ENCODE results near the gene CES2.
A peak's percentile ranks its signal among the peaks of the same experiment; 100 is the strongest.

Gene CES2

GRCh38 chr16:66920299-66920590 is 15.1 kb upstream of the CES2 start:
- Mint-ChIP-seq H3K9me3 (no peaks in the 10 kb centered on the region), H3K4me1 (ENCODE audit: low read depth) (peaks cover 4% of the 10 kb centered on the region), H3K4me3 (no peak overlapping the region), H3K27me3 (ENCODE audit: low read depth) (peaks cover 33% of the 10 kb centered on the region), H3K27ac (no peak overlapping the region), H3K36me3 (ENCODE audit: low read depth) (no peaks in the 10 kb centered on the region)

GRCh38 chr16:66920924-66921680 is 14.2 kb upstream of the CES2 start:
- H3K4me1 Mint-ChIP-seq (ENCODE audit: low read depth): peaks cover 4% of the 10 kb centered on the region
- no peaks in the 10 kb centered on the region for H3K9me3 Mint-ChIP-seq
- peaks cover 41% of the 10 kb centered on the region for H3K27me3 Mint-ChIP-seq (ENCODE audit: low read depth)
- no peaks in the 10 kb centered on the region for H3K36me3 Mint-ChIP-seq (ENCODE audit: low read depth)
- no peak overlapping the region for H3K4me3 Mint-ChIP-seq
- H3K27ac Mint-ChIP-seq: no peak overlapping the region

DNA sequence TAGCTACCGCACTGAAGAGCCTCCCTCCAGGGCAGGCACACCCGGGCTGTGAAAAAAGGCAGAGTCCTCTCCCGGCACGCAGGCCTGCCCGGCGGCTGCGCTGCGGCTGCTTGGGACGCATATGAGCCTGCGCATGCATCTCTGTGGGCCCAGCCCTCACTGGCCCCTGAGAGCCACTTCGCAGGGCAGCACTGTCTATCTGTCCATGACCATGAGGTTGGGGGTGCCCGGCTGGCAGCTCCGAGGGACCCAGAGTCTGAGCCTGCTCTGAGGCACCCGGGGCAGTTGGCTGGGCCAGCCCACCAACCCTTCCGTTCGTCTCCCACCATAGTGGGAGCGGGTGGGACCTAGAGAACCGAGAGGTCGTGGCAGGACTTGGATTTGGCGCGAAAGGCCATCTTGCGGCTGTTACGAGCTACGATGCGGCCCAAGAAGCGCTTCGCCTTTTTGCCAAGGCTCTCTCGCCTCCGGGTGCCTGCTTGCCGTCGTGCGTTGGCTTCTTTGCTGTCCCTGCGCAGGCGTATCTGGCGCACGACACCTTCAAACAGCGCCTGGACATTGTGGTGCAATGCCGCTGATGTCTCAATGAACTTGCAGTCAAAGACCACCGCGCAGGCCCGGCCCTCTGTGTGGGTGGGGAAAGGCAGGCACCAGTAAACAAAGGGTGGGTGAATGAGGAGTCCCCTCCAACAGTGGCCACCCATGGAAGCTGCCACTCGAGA is 13.4 kb upstream of the CES2 start:
- Mint-ChIP-seq H3K4me1 (ENCODE audit: low read depth) (peaks cover 4% of the 10 kb centered on the region), H3K4me3 (no peak overlapping the region), H3K27ac (no peak overlapping the region), H3K36me3 (ENCODE audit: low read depth) (no peaks in the 10 kb centered on the region), H3K9me3 (no peaks in the 10 kb centered on the region), H3K27me3 (ENCODE audit: low read depth) (peaks cover 46% of the 10 kb centered on the region)

DNA sequence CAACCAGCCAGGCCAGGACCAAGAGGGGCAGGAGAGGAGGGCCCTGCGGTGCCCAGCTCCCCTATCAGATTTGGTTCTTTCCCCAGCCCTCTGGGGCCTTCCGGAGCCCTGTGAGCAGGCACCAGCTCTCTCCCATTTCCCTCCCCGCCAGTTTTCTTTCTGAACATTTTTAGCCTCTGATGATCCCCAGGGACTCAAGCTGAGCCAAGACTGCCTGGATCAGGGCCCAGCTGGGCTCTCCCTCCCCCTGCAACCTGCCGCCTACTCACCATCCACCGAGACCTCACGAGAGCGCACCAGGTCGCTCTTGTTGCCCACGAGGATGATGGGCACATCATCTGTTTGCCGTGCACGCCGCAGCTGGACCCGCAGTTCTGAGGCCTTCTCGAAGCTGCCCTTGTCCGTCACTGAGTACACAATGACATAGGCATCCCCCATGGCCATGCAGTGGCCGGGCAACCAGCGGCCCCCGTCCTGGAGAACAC is 12.0 kb upstream of the CES2 start:
- Mint-ChIP-seq H3K27ac (no peak overlapping the region), H3K27me3 (ENCODE audit: low read depth) (peaks cover 43% of the 10 kb centered on the region), H3K4me1 (ENCODE audit: low read depth) (peaks cover 11% of the 10 kb centered on the region), H3K36me3 (ENCODE audit: low read depth) (no peaks in the 10 kb centered on the region), H3K4me3 (no peak overlapping the region), H3K9me3 (no peaks in the 10 kb centered on the region)

DNA sequence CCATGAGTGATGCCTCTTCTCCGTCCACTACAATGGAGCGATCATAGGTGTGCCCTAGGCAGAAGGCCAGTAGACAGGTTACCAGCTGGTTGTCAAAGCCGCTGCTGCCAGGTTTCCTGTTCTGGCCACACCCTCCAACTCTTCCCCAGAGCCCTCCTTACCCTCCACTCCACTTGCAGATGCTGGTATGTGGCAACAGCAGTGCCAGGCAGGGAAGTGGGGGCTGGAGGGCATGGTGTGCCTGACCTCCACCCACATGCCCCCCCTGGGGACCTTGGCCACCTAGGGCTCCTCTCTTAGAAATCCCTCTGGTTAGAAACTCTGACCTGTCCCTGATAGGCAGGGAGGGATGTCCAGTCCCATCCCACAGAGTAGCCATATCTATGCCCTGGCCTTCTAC is 11.4 kb upstream of the CES2 start:
- no peaks in the 10 kb centered on the region for H3K36me3 Mint-ChIP-seq (ENCODE audit: low read depth)
- H3K4me3 Mint-ChIP-seq: no peak overlapping the region
- no peaks in the 10 kb centered on the region for H3K9me3 Mint-ChIP-seq
- H3K27ac Mint-ChIP-seq: no peak overlapping the region
- peaks cover 14% of the 10 kb centered on the region for H3K4me1 Mint-ChIP-seq (ENCODE audit: low read depth)
- peaks cover 42% of the 10 kb centered on the region for H3K27me3 Mint-ChIP-seq (ENCODE audit: low read depth)

DNA sequence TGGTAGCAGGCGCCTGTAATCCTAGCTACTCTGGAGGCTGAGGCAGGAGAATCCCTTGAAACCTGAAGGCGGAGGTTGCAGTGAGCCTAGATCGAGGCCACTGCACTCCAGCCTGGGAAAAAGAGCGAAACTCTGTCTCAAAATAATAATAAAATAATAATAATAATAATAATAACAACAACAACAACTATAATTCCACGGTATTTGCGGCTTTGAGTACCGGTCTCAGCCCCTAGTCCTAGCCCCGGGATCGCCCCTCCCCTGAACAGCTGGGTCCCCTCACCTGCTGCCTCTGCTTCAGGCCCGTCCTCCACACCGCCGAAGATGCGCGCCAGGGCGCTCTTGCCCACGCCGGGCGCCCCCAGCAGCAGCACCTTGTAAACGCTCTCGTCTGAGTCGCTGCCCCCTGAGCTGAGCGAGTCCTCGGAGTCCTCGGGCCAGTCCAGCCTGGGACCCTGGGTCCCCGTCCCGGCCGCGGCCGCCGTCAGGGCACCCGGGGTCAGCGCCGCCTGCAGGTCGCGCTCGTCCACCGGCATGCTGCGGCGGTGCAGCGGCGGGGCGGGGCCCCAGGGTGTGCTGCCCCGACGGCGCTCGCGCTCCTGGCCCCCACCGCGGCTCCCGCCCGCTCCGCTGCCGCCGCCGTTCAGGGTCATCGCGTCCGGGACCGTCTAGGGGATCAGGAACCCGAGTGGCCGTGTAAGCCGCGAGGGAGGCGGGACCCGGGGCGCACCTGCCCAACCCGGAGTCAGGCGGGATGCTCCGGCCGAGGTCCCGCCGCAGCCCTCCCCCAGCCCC is 10.6 kb upstream of the CES2 start:
- Mint-ChIP-seq H3K4me1 (ENCODE audit: low read depth) (peaks cover 14% of the 10 kb centered on the region), H3K9me3 (no peaks in the 10 kb centered on the region), H3K27me3 (ENCODE audit: low read depth) (peaks cover 42% of the 10 kb centered on the region), H3K27ac (no peak overlapping the region), H3K36me3 (ENCODE audit: low read depth) (no peaks in the 10 kb centered on the region), H3K4me3 (no peak overlapping the region)

GRCh38 chr16:66925322-66925840 is 9.9 kb upstream of the CES2 start, which contains the start of gene RRAD:
Gene RRAD (minus strand): TSS chr16:66925535. CDS start chr16:66925179, 356 bp downstream.
- no peaks in the 10 kb centered on the region for H3K36me3 Mint-ChIP-seq (ENCODE audit: low read depth)
- peaks cover 14% of the 10 kb centered on the region for H3K4me1 Mint-ChIP-seq (ENCODE audit: low read depth)
- no peak within 1 kb of the TSS for H3K27ac Mint-ChIP-seq
- H3K27me3 Mint-ChIP-seq (ENCODE audit: low read depth): peaks cover 42% of the 10 kb centered on the region
- H3K4me3 Mint-ChIP-seq: peak within 1 kb of the TSS; percentile 72
- H3K9me3 Mint-ChIP-seq: no peaks in the 10 kb centered on the region

- H3K27ac Mint-ChIP-seq: no peak overlapping the region
- H3K27me3 Mint-ChIP-seq (ENCODE audit: low read depth): peaks cover 37% of the 10 kb centered on the region
- H3K4me3 Mint-ChIP-seq: no peak overlapping the region
- H3K9me3 Mint-ChIP-seq: no peaks in the 10 kb centered on the region
- H3K36me3 Mint-ChIP-seq (ENCODE audit: low read depth): no peaks in the 10 kb centered on the region
- H3K4me1 Mint-ChIP-seq (ENCODE audit: low read depth): peaks cover 14% of the 10 kb centered on the region
These were observed 9.0 kb upstream of the CES2 start for GRCh38 chr16:66926171-66926947.

- H3K27ac Mint-ChIP-seq: no peak overlapping the region
- no peak overlapping the region for H3K4me3 Mint-ChIP-seq
- H3K36me3 Mint-ChIP-seq (ENCODE audit: low read depth): peaks cover 2% of the 10 kb centered on the region
- H3K4me1 Mint-ChIP-seq (ENCODE audit: low read depth): peaks cover 15% of the 10 kb centered on the region
- peaks cover 35% of the 10 kb centered on the region for H3K27me3 Mint-ChIP-seq (ENCODE audit: low read depth)
- H3K9me3 Mint-ChIP-seq: no peaks in the 10 kb centered on the region
These were observed 8.3 kb upstream of the CES2 start for GRCh38 chr16:66926961-66927436.

- peaks cover 32% of the 10 kb centered on the region for H3K27me3 Mint-ChIP-seq (ENCODE audit: low read depth)
- no peak overlapping the region for H3K27ac Mint-ChIP-seq
- H3K4me1 Mint-ChIP-seq (ENCODE audit: low read depth): peaks cover 20% of the 10 kb centered on the region
- no peaks in the 10 kb centered on the region for H3K9me3 Mint-ChIP-seq
- H3K4me3 Mint-ChIP-seq: no peak overlapping the region
- H3K36me3 Mint-ChIP-seq (ENCODE audit: low read depth): peaks cover 6% of the 10 kb centered on the region
These were observed 7.2 kb upstream of the CES2 start for GRCh38 chr16:66927918-66928649.

- Mint-ChIP-seq H3K27me3 (ENCODE audit: low read depth) (peaks cover 24% of the 10 kb centered on the region), H3K36me3 (ENCODE audit: low read depth) (peaks cover 13% of the 10 kb centered on the region), H3K9me3 (no peaks in the 10 kb centered on the region), H3K27ac (no peak overlapping the region), H3K4me1 (ENCODE audit: low read depth) (peaks cover 25% of the 10 kb centered on the region), H3K4me3 (no peak overlapping the region)
These were observed 6.5 kb upstream of the CES2 start for GRCh38 chr16:66928702-66929388.

DNA sequence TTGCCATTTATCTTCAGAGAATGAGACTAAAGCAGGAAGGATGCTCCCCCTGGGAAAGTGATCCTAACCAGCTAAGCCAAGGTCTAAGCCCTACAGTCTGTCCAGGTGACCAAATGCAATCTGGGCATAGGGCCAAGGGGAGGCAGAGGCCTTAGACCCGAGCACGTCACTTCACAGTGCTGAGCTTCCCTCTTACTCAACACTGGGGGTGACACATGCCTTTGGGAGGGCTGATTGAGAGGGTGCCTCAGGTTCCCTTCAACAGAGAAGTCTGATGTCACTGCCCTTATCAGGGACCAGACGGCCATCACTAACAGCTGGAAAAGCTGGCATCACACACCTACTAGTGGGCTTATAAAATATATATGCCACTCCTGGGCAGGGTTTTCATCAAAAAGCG is 5.1 kb upstream of the CES2 start:
- Mint-ChIP-seq H3K4me1 (ENCODE audit: low read depth) (peaks cover 28% of the 10 kb centered on the region), H3K9me3 (no peaks in the 10 kb centered on the region), H3K4me3 (no peak overlapping the region), H3K27me3 (ENCODE audit: low read depth) (peaks cover 14% of the 10 kb centered on the region), H3K36me3 (ENCODE audit: low read depth) (peaks cover 18% of the 10 kb centered on the region), H3K27ac (no peak overlapping the region)

DNA sequence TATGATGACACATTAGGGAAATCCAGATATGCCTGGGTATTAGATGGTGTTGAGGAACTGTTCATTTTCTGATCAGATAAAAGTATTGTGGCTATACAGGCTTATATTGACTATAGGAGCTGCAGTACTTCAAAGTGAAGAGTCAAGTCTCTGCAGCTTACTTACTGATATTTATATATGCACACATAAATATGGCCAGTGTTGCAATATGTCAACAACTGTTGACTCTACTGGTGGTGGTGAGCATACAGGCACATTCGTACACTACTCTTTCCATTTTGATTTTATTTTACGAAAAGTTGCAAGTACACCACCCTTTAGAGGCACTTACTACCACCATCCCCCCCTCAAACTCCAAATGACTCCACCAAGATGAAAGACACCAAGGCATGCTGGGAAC is 3.7 kb upstream of the CES2 start:
- H3K4me3 Mint-ChIP-seq: peak overlapping the region; percentile 33
- H3K9me3 Mint-ChIP-seq: no peaks in the 10 kb centered on the region
- peak overlapping the region; percentile 21 for H3K27ac Mint-ChIP-seq
- H3K36me3 Mint-ChIP-seq (ENCODE audit: low read depth): peaks cover 22% of the 10 kb centered on the region
- no peaks in the 10 kb centered on the region for H3K27me3 Mint-ChIP-seq (ENCODE audit: low read depth)
- H3K4me1 Mint-ChIP-seq (ENCODE audit: low read depth): peaks cover 34% of the 10 kb centered on the region
